ENCODE measurements around the gene MORN5.

- no peak for TF ChIP-seq CTCF (IDR thresholded peaks at IDR 0.05)
- no peak for TF ChIP-seq POLR2AphosphoS5 (IDR thresholded peaks at IDR 0.05; ENCODE audit: low read depth, low read length)
Measured at GRCh38 chr9:122127396-122127798, 32.3 kb upstream of the MORN5 start.

Measured in Panc1 (cell line).